NCI-H524 treated with DMSO at 0.1 percent for 48 hours (cell line): ENCODE measurements around the gene ORMDL2.
"Not testable (repeated sequence)": the region's sequence is repeated elsewhere in the genome, so short reads cannot be mapped to it uniquely, and the experiment has no call there.

Experiments
- DNase-seq: peaks from one replicate; lab custom pipeline; 2025; lab: John Stamatoyannopoulos, UW

ORMDL2 gene

DNA sequence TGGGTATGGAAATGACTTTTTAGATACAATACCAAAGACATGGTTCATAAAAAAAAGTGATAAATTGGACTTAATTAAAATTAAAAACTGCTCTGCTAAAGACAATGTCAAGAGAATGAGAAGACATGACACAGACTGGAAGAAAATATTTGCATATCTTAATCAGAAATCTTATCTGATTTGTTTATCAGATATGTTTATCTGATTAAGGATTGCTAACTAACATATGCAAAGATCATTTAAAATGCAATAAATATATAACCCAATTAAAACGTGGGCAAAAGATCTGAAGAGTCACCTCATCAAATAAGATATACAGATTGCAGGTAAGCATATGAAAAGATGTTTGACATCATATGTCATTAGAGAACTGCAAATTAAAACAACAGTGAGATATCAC is 34.9 kb downstream of the ORMDL2 start:
- no peak for DNase-seq

DNA sequence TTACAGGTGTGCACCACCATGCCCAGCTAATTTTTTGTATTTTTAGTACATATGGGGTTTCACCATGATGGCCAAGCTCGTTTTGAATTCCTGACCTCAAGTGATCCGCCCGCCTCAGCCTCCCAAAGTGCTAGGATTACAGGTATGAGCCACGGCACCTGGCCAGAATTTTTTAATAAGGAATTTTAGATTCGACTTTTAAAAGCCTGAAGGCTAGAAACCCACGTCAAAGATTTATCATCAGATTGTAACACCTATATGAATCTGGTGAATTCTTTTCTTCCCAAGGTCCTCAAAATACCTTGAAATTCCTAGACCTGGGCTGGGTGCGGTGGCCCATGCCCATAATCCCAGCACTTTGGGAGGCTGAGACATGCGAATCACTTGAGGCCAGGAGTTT is 43.6 kb downstream of the ORMDL2 start:
- DNase-seq: no peak

DNA sequence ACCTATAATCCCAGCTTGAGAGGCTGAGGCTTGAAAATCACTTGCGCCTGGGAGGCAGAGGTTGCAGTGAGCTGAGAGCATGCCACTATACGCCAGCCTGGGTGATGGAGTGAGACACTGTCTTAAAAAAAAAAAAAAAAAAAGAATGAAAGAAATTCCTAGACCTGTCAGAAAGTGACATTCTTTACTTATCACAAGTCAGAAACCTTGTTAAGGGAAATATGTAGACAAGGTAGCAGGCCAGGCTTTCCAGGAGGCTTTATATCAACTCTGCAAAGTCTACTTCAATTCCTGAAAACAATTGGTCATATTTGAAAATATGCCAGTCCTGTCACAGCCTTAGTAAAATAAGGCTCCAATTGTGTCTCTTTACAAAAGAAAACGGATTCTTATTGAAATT is 44.0 kb downstream of the ORMDL2 start:
- no peak for DNase-seq

DNA sequence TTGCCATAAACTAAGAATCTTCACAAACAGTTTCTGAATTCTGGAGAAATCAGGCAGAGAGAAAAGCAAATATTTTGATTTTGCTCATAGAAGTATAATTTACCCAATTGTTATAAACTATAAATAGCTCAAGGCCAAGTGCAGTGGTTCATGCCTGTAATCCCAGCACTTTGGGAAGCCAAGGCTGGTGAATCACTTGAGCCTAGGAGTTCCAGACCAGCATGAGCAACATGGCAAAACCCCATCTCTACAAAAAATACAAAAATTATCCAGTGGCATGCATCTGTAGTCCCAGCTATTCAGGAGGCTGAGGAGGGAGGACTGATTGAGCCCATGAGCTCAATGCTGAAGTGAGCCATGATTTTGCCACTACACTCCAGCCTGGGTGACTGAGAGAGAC is 44.4 kb downstream of the ORMDL2 start:
- DNase-seq: no peak

DNA sequence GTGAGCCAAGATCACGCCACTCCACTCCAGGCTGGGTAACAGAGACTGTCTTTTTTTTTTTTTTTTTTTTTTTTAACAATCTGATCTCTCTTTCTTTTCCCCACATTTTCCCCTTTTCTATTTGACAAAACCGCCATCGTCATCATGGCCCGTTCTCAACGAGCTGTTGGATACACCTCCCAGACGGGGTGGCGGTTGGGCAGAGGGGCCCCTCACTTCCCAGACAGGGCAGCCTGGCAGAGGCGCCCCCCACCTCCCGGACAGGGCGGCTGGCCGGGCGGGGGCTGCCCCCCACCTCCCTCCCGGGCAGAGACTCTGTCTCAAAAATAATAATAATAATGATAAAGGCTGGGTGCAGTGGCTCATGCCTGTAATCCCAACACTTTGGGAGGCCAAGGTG is 45.1 kb downstream of the ORMDL2 start:
- DNase-seq: not testable (repeated sequence)

DNA sequence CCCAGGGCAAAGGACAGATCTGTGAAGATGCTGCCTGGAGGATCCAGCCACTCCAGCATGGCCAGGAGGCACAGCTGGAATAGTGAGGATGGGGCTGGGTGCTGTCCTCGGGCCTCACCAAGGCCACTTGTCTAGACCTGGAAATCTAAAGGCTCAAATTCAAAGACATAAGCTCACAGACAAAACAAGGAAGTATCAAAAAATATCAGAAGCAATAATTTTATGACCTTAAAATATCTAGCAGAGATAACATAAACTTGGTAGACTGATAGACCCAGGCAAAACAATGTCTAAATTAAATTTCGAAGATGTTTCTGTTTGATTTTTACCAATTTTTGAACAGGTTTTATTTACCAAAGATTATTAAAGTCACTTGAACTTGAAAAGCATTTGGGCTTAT is 47.5 kb downstream of the ORMDL2 start:
- no peak for DNase-seq

DNA sequence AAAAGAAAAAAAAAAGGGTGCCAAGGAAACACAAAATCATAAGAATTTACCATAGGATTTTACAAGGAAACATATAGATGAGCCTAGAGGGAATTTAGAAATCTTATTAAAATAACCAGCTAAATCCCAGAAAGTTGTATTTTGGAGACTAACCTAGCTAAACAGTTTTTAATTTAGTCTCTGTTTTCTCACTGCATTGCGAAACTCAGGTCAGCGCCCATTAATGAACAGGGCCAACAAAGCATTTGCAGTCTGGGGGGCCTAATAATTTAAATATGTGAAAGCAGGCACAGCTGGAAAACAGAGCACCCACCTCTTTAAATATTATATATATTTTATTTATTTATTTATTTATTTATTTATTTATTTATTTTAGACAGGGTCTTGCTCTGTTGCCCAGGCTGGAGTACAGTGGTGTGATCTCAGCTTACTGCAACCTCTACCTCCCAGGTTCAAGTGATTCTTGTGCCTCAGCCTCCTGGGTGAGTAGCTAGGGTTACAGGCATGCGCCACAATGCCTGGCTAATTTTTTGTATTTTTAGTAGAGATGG is 48.7 kb downstream of the ORMDL2 start:
- DNase-seq: not testable (repeated sequence)
